GM21367 (cell line): ENCODE measurements around the gene MCM7.

ENCODE experiments used
- ATAC-seq: cut with Tn5 transposase; IDR thresholded peaks from one replicate; pipeline ENCODE4 v1.9.1; 2021; ENCODE audit not compliant: unreplicated experiment

MCM7 gene

GRCh38 chr7:100098913-100099312 is 2.3 kb downstream of the MCM7 start:
- ATAC-seq, result no peak

- no peak for ATAC-seq
These were observed 5.5 kb downstream of the MCM7 start for GRCh38 chr7:100095704-100096103.

- ATAC-seq, result no peak
These were observed 5.9 kb downstream of the MCM7 start for GRCh38 chr7:100095289-100095688.

- ATAC-seq, result no peak
These were observed 7.2 kb downstream of the MCM7 start for GRCh38 chr7:100093925-100094486.

GRCh38 chr7:100093498-100093897 is 7.7 kb downstream of the MCM7 start:
- no peak for ATAC-seq

GRCh38 chr7:100093054-100093453 is 8.1 kb downstream of the MCM7 start:
- no peak for ATAC-seq

- ATAC-seq, result no peak
These were observed 9.6 kb downstream of the MCM7 start for GRCh38 chr7:100091411-100092181.

GRCh38 chr7:100090527-100091410 is 10.4 kb downstream of the MCM7 start:
- no peak for ATAC-seq

- ATAC-seq, result no peak
These were observed 11.6 kb downstream of the MCM7 start for GRCh38 chr7:100089458-100090196.

- ATAC-seq, result peak; percentile 43
These were observed 12.4 kb downstream of the MCM7 start, which contains the start of gene COPS6 for GRCh38 chr7:100088621-100089457. COPS6 (plus strand) TSS chr7:100088969; CDS start chr7:100088991, 22 bp downstream.

GRCh38 chr7:100088095-100088620 is 13.0 kb downstream of the MCM7 start:
- ATAC-seq, result no peak

- ATAC-seq, result no peak
These were observed 14.0 kb downstream of the MCM7 start for GRCh38 chr7:100087055-100087750.

- no peak for ATAC-seq
These were observed 15.7 kb downstream of the MCM7 start for GRCh38 chr7:100085515-100085914.

- no peak for ATAC-seq
These were observed 18.2 kb downstream of the MCM7 start for GRCh38 chr7:100082978-100083377.

- peak; percentile 63 for ATAC-seq
These were observed 19.6 kb downstream of the MCM7 start, which contains the start of gene ZNF3 for GRCh38 chr7:100081535-100082102. ZNF3 (minus strand) TSS chr7:100081723; CDS start chr7:100077357, 4,366 bp downstream.

GRCh38 chr7:100080907-100081534 is 20.2 kb downstream of the MCM7 start:
- no peak for ATAC-seq

- ATAC-seq, result no peak
These were observed 22.1 kb downstream of the MCM7 start for GRCh38 chr7:100079024-100079560.

- no peak for ATAC-seq
These were observed 24.0 kb downstream of the MCM7 start for GRCh38 chr7:100077205-100077604.
